MM.1S (cell line): ENCODE data around the gene ATP8B2.

Source experiments
- DNase-seq: peaks from one replicate; pipeline ENCODE4 v3.0.0-alpha.2; 2015
- H2AFZ ChIP-seq: fragments of 300-600 bp; sonication (generic); 2 replicates; pipeline ENCODE4 v1.6.0; 2016; ENCODE audit warnings: antibody characterized with exemption, low read length
- H3F3A ChIP-seq: fragments of 300-600 bp; sonication (generic); 2 replicates; pipeline ENCODE4 v1.6.1; 2016; ENCODE audit warnings: mild to moderate bottlenecking, antibody characterized with exemption, low read length, moderate library complexity, mixed read lengths; ENCODE audit not compliant: insufficient read depth
- H3K27ac ChIP-seq: fragments of 300-600 bp; sonication (generic); 2 replicates; pipeline ENCODE4 v1.5.1; 2016; ENCODE audit warnings: mild to moderate bottlenecking, low read length
- H3K27me3 ChIP-seq: fragments of 300-600 bp; sonication (generic); replicated peaks from 2 replicates; pipeline ENCODE4 v1.6.0; 2016; ENCODE audit warnings: low read length; ENCODE audit not compliant: insufficient read depth
- H3K36me3 ChIP-seq: fragments of 300-600 bp; sonication (generic); replicated peaks from 2 replicates; pipeline ENCODE4 v1.6.1; 2016; ENCODE audit warnings: mild to moderate bottlenecking, low read length, mixed read lengths; ENCODE audit not compliant: insufficient read depth
- H3K4me1 ChIP-seq: fragments of 300-600 bp; sonication (generic); 2 replicates; pipeline ENCODE4 v1.6.1; 2016; ENCODE audit warnings: low read length, mixed read lengths
- H3K4me2 ChIP-seq: fragments of 300-600 bp; sonication (generic); 2 replicates; pipeline ENCODE4 v1.6.0; 2016; ENCODE audit warnings: low read depth, low read length
- H3K4me3 ChIP-seq: fragments of 300-600 bp; sonication (generic); 2 replicates; pipeline ENCODE4 v1.5.1; 2016; ENCODE audit warnings: low read length, mixed read lengths
- H3K79me2 ChIP-seq: fragments of 300-600 bp; sonication (generic); 2 replicates; pipeline ENCODE4 v1.6.1; 2016; ENCODE audit warnings: mixed run types, low read length, mixed read lengths
- H3K9ac ChIP-seq: fragments of 300-600 bp; sonication (generic); 2 replicates; pipeline ENCODE4 v1.6.1; 2016; ENCODE audit warnings: low read length, mixed read lengths
- H3K9me2 ChIP-seq: fragments of 300-600 bp; sonication (generic); replicated peaks from 2 replicates; pipeline ENCODE4 v1.6.1; 2016; ENCODE audit warnings: mild to moderate bottlenecking, low read length, mixed read lengths; ENCODE audit not compliant: insufficient read depth
- H3K9me3 ChIP-seq: fragments of 300-600 bp; sonication (generic); replicated peaks from 2 replicates; pipeline ENCODE4 v1.6.1; 2016; ENCODE audit warnings: mild to moderate bottlenecking, low read length, mixed read lengths; ENCODE audit not compliant: insufficient read depth
- H4K20me1 ChIP-seq: fragments of 300-600 bp; sonication (generic); 2 replicates; pipeline ENCODE4 v1.6.1; 2016; ENCODE audit warnings: mild to moderate bottlenecking, low read length, moderate library complexity, mixed read lengths; ENCODE audit not compliant: insufficient read depth
- EZH2 ChIP-seq: fragments of 300-600 bp; sonication (generic); optimal IDR thresholded peaks from 2 replicates; pipeline ENCODE3; 2017; ENCODE audit warnings: low read depth, mild to moderate bottlenecking, antibody characterized with exemption, low read length, mixed read lengths
- EZH2phosphoT487 ChIP-seq: fragments of 300-600 bp; sonication (generic); IDR thresholded peaks from 2 replicates; pipeline ENCODE4 v1.6.1; 2018; ENCODE audit warnings: antibody characterized with exemption, low read length
- TF ChIP-seq, protein P1 (sequence below): fragments of 300-600 bp; sonication (generic); IDR thresholded peaks from 2 replicates; pipeline ENCODE4 v1.5.1; 2016; ENCODE audit warnings: antibody characterized with exemption, low read length, mixed read lengths

Gene ATP8B2

GRCh38 chr1:154398141-154398540 lies 72.8 kb downstream of the ATP8B2 start:
- DNase-seq, result peak; percentile 81

DNA sequence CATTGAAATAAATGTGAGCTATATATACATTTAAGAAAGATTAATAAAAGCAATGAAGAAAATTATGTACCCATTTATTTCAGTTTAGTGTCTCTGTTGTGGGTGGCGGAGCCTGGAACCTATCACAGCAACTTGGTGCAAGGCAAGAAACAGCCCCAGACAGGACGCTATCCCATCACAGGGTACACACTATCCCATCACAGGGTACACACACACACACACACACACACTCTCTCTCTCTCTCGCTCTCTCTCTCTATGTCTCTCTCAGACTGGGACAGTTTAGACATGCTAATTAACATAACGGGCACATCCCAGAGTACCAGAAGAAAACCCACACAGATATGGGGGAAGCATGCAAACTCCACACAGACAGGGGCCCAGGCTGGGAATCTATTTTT lies 73.4 kb downstream of the ATP8B2 start:
- peak overlapping the region; percentile 33 for H3K4me2 ChIP-seq
- no peaks in the 10 kb centered on the region for H3K36me3 ChIP-seq
- H3K27me3 ChIP-seq, result no peaks in the 10 kb centered on the region
- peak overlapping the region; percentile 48; the same call in 1 of the 2 replicates for H3K27ac ChIP-seq
- H3K4me3 ChIP-seq, result 0 out of 2 replicates have a peak overlapping the region, but pooled peaks have one; percentile 0
- peaks cover 35% of the 10 kb centered on the region for H3F3A ChIP-seq
- H3K79me2 ChIP-seq, result no peaks in the 10 kb centered on the region
- no peaks in the 10 kb centered on the region for H3K9me2 ChIP-seq
- TF ChIP-seq EZH2phosphoT487 (no peak), EZH2 (no peak)
- TF ChIP-seq, protein P1, sequence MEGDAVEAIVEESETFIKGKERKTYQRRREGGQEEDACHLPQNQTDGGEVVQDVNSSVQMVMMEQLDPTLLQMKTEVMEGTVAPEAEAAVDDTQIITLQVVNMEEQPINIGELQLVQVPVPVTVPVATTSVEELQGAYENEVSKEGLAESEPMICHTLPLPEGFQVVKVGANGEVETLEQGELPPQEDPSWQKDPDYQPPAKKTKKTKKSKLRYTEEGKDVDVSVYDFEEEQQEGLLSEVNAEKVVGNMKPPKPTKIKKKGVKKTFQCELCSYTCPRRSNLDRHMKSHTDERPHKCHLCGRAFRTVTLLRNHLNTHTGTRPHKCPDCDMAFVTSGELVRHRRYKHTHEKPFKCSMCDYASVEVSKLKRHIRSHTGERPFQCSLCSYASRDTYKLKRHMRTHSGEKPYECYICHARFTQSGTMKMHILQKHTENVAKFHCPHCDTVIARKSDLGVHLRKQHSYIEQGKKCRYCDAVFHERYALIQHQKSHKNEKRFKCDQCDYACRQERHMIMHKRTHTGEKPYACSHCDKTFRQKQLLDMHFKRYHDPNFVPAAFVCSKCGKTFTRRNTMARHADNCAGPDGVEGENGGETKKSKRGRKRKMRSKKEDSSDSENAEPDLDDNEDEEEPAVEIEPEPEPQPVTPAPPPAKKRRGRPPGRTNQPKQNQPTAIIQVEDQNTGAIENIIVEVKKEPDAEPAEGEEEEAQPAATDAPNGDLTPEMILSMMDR, result no peak
- no peaks in the 10 kb centered on the region for H4K20me1 ChIP-seq
- no peak for DNase-seq
- H2AFZ ChIP-seq, result peak overlapping the region; percentile 23
- H3K9me3 ChIP-seq, result no peaks in the 10 kb centered on the region
- H3K4me1 ChIP-seq, result peaks cover 40% of the 10 kb centered on the region
- no peak overlapping the region for H3K9ac ChIP-seq

More at GRCh38 chr1:154398141-154398540, 72.8 kb downstream of the ATP8B2 start:
- H3K9ac ChIP-seq, result no peak overlapping the region
- peaks cover 34% of the 10 kb centered on the region for H3K4me1 ChIP-seq
- no peaks in the 10 kb centered on the region for H3K36me3 ChIP-seq
- H3K79me2 ChIP-seq, result no peaks in the 10 kb centered on the region
- H4K20me1 ChIP-seq, result no peaks in the 10 kb centered on the region
- peak overlapping the region; percentile 48; the same call in 1 of the 2 replicates for H3K27ac ChIP-seq
- TF ChIP-seq EZH2phosphoT487 (no peak), EZH2 (no peak)
- TF ChIP-seq, protein P1, result no peak
- H3K4me3 ChIP-seq, result 0 out of 2 replicates have a peak overlapping the region, but pooled peaks have one; percentile 0
- H3K4me2 ChIP-seq, result peak overlapping the region; percentile 33
- H3K9me2 ChIP-seq, result no peaks in the 10 kb centered on the region
- H3K27me3 ChIP-seq, result no peaks in the 10 kb centered on the region
- peak overlapping the region; percentile 23 for H2AFZ ChIP-seq
- H3K9me3 ChIP-seq, result no peaks in the 10 kb centered on the region
- peaks cover 30% of the 10 kb centered on the region for H3F3A ChIP-seq

- Histone ChIP-seq H3K79me2 (no peaks in the 10 kb centered on the region), H3K4me3 (no peak overlapping the region), H3K9ac (no peak overlapping the region), H3K27ac (no peak overlapping the region), H3K36me3 (no peaks in the 10 kb centered on the region), H3K27me3 (no peaks in the 10 kb centered on the region), H3K4me1 (peaks cover 52% of the 10 kb centered on the region), H3K4me2 (no peak overlapping the region), H4K20me1 (no peaks in the 10 kb centered on the region), H3K9me2 (no peaks in the 10 kb centered on the region), H3K9me3 (no peaks in the 10 kb centered on the region), H3F3A (peaks cover 51% of the 10 kb centered on the region), H2AFZ (no peak overlapping the region)
- TF ChIP-seq, protein P1, result no peak
- TF ChIP-seq EZH2, result no peak
- no peak for TF ChIP-seq EZH2phosphoT487
- DNase-seq, result no peak
Measured at GRCh38 chr1:154400381-154400801, 75.1 kb downstream of the ATP8B2 start.
